Activated CD8-positive, alpha-beta memory T cell treated with anti-CD3 and anti-CD28 coated beads, Interleukin-2, amount 50 U/mL, for 1 hour (primary cell): ENCODE data around the gene KRTAP19-8.

Experiments
- DNase-seq: peaks from one replicate; pipeline ENCODE4 v3.0.0-alpha.2; 2020; ENCODE audit errors: extremely low read depth

The KRTAP19-8 gene

GRCh38 chr21:31038376-31038775 lies at the start of gene KRTAP19-8:
TSS of gene KRTAP19-8 (minus strand) at chr21:31038476. CDS start at chr21:31038443, 33 bp downstream.
- no peak for DNase-seq

GRCh38 chr21:31087639-31088473 lies 49.6 kb upstream of the KRTAP19-8 start:
- no peak for DNase-seq

GRCh38 chr21:31084689-31085088 lies 46.4 kb upstream of the KRTAP19-8 start:
- no peak for DNase-seq

GRCh38 chr21:31078796-31079195 lies 40.5 kb upstream of the KRTAP19-8 start:
- DNase-seq: no peak

- no peak for DNase-seq
Observed at GRCh38 chr21:31078216-31078615, 39.9 kb upstream of the KRTAP19-8 start.

- no peak for DNase-seq
Observed at GRCh38 chr21:31075848-31076247, 37.6 kb upstream of the KRTAP19-8 start.

GRCh38 chr21:31072533-31072932 lies 34.3 kb upstream of the KRTAP19-8 start:
- DNase-seq: no peak

GRCh38 chr21:31064803-31065202 lies 26.5 kb upstream of the KRTAP19-8 start:
- DNase-seq: no peak

GRCh38 chr21:31052489-31053142 lies 14.3 kb upstream of the KRTAP19-8 start:
- no peak for DNase-seq

- no peak for DNase-seq
Observed at GRCh38 chr21:31050577-31051157, 12.4 kb upstream of the KRTAP19-8 start.

GRCh38 chr21:31045841-31046240 lies 7.6 kb upstream of the KRTAP19-8 start:
- no peak for DNase-seq

- no peak for DNase-seq
Observed at GRCh38 chr21:31043471-31043870, 5.2 kb upstream of the KRTAP19-8 start.

GRCh38 chr21:31042080-31042464 lies 3.8 kb upstream of the KRTAP19-8 start:
- no peak for DNase-seq

- DNase-seq: no peak
Observed at GRCh38 chr21:31041295-31042079, 3.2 kb upstream of the KRTAP19-8 start.

- no peak for DNase-seq
Observed at GRCh38 chr21:31034378-31034777, 3.9 kb downstream of the KRTAP19-8 start.

- DNase-seq: no peak
Observed at GRCh38 chr21:31030367-31031106, 7.7 kb downstream of the KRTAP19-8 start.

GRCh38 chr21:31023680-31024079 lies 14.6 kb downstream of the KRTAP19-8 start:
- DNase-seq: no peak

- no peak for DNase-seq
Observed at GRCh38 chr21:31022306-31022705, 16.0 kb downstream of the KRTAP19-8 start.

- no peak for DNase-seq
Observed at GRCh38 chr21:31018232-31018631, 20.0 kb downstream of the KRTAP19-8 start.

- no peak for DNase-seq
Observed at GRCh38 chr21:31014891-31015290, 23.4 kb downstream of the KRTAP19-8 start.
